Activated T-cell treated with anti-CD3 and anti-CD28 coated beads, Interleukin-2, amount 50 U/mL, for 24 hours (primary cell): ENCODE measurements around the gene GPRIN2.

Source experiments
- DNase-seq: peaks from one replicate; pipeline ENCODE4 v3.0.0-alpha.2; 2020
- H3K27ac Mint-ChIP-seq: 2 replicates; pipeline ENCODE4 v1.8.0; 2020; ENCODE audit warnings: mild to moderate bottlenecking, mixed read lengths
- H3K27me3 Mint-ChIP-seq: 2 replicates; pipeline ENCODE4 v1.8.0; 2020; ENCODE audit warnings: mixed read lengths
- H3K36me3 Mint-ChIP-seq: 2 replicates; pipeline ENCODE4 v1.8.0; 2020; ENCODE audit warnings: low read depth, mixed read lengths
- H3K4me1 Mint-ChIP-seq: 2 replicates; pipeline ENCODE4 v1.8.0; 2020; ENCODE audit warnings: low read depth, mixed read lengths
- H3K4me3 Mint-ChIP-seq: 2 replicates; pipeline ENCODE4 v1.8.0; 2020; ENCODE audit warnings: mild to moderate bottlenecking, moderate library complexity, mixed read lengths
- H3K9me3 Mint-ChIP-seq: 2 replicates; pipeline ENCODE4 v1.8.0; 2020; ENCODE audit warnings: mixed read lengths

The GPRIN2 gene

DNA sequence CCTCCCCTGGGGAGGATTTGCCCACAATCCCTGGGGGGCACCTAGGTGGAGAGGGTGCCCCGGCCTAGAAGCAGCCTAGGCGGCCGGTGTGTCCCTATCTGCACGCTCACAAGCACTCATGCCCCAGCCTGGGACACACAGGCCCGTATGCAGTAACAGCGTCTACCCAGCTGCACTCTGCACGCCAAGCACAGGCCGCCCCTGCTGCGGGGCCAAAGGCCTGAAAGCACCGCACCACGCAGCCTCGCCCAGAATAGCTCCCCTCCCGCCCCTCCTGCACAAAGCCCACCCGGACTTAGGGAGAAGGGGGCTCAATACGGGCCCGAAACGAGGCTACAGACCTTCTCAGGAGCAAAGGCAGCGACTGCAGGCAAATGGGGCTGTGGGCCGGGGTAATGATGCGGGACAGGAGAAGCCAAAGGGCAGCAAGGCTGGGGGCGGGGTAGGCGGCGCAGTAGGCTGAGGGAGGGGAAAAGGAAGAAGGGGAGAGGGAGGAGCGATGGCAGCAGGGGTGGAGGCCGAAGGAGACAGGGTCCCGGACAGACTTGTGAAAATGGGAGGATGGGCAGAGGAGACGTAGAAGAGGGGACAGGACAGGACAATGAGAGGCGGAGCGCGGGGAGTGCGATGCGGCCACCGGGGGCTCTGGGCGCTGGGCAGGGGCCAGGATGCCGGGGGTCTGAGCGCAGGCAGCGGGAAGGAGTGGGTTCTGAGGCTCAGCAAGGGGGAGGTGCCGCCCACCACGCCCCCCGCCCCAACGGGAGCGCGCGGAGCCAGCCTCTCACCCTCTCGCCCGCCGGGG, 544 bp downstream of the GPRIN2 start:
- H3K36me3 Mint-ChIP-seq, result no peaks in the 10 kb centered on the region
- no peak overlapping the region for H3K27ac Mint-ChIP-seq
- peaks cover 4% of the 10 kb centered on the region for H3K4me1 Mint-ChIP-seq
- no peaks in the 10 kb centered on the region for H3K9me3 Mint-ChIP-seq
- H3K4me3 Mint-ChIP-seq, result peak overlapping the region; percentile 8
- peak; percentile 32 for DNase-seq
- H3K27me3 Mint-ChIP-seq, result no peaks in the 10 kb centered on the region

DNA sequence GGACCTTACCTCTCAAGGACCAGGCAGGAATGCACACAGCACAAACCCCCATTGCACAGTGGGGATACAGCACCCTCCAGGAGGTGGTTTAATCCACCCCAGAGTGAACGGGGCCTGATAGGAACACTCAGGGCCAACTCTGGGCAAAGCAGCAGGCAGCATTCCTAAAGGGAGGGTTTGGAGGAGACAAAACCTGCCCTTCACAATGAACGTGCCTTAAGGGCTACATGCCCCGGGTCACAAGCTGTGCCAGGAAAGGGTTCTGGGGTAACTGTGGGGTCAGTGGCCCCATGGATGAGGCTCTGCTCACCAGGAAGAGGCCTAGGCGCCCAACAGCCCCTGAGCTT, 1.1 kb downstream of the GPRIN2 start:
- DNase-seq, result no peak
- Mint-ChIP-seq H3K4me1 (peaks cover 4% of the 10 kb centered on the region), H3K27ac (no peak overlapping the region), H3K9me3 (no peaks in the 10 kb centered on the region), H3K4me3 (no peak overlapping the region), H3K36me3 (no peaks in the 10 kb centered on the region), H3K27me3 (no peaks in the 10 kb centered on the region)

DNA sequence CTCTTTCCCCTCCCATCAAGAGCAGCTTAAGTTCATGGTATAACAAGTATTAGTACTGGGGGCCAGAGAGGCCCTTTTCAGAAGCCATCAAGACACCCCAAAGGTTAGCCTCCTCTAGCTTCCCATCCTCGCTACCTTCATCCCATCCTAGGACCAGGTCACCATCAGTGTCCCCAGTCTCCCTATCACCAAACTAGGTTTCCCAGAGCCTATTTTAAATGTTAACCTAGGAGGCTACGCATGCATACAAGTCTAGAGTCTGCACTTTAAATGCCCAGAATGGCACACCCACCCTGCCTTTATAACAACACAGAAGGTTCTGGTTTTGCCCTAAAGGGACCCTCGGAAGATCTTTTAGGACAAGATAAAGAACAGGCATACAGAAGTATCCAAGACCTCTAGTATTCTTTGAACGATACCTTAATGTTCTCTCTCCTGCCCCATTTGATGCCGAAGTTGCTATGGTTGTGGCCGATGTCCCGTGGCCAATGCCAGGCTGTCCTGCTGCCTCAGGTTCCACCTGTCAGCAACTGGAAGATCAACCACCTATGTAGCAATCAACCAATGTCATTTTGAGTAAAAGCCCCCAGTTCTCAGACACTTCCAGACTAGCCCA, 2.2 kb downstream of the GPRIN2 start:
- H3K36me3 Mint-ChIP-seq, result no peaks in the 10 kb centered on the region
- H3K9me3 Mint-ChIP-seq, result no peaks in the 10 kb centered on the region
- H3K27me3 Mint-ChIP-seq, result no peaks in the 10 kb centered on the region
- no peak overlapping the region for H3K4me3 Mint-ChIP-seq
- no peak overlapping the region for H3K27ac Mint-ChIP-seq
- H3K4me1 Mint-ChIP-seq, result peaks cover 4% of the 10 kb centered on the region
- no peak for DNase-seq

DNA sequence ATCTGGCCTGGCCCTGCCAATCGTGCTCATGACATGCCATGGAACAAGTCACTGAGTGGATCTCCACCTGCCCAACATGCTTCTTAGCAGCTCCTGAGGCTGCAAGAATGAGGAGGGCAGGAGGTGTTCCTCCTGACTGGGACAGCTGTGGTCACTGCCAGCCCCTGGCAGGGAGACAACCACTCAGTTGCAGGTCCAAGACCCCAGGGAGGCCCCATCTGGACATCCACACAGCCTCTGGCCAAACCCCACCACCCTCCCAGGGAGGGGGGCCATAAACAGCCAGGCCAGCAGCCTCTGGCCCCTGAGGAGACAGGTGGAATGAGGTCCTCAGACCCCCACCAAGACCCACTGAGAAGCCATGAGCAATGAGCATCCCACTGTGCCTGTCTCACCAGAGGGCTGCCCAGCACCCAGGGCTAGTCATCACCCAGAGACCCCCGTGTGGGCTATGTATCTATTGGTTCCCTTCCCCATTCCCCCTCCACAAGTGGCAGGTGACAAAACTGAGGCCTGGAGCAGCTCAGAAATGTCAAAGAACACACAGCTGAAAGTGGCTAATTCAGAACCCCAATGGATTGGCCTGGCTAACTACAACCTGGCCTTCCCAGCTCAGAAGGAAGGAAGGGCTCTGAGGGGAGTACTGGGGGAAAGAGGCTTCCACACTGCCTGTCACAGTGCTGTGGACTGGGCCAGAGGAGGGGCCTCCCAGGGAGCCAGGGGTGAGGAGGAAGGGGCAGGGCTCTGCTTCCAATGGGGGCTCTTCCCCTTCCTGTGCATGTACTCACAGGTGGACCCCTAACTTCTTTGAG, 3.0 kb downstream of the GPRIN2 start:
- H3K27ac Mint-ChIP-seq, result no peak overlapping the region
- DNase-seq, result peak; percentile 28
- no peaks in the 10 kb centered on the region for H3K27me3 Mint-ChIP-seq
- no peaks in the 10 kb centered on the region for H3K9me3 Mint-ChIP-seq
- no peak overlapping the region for H3K4me3 Mint-ChIP-seq
- H3K36me3 Mint-ChIP-seq, result no peaks in the 10 kb centered on the region
- H3K4me1 Mint-ChIP-seq, result peaks cover 4% of the 10 kb centered on the region

DNA sequence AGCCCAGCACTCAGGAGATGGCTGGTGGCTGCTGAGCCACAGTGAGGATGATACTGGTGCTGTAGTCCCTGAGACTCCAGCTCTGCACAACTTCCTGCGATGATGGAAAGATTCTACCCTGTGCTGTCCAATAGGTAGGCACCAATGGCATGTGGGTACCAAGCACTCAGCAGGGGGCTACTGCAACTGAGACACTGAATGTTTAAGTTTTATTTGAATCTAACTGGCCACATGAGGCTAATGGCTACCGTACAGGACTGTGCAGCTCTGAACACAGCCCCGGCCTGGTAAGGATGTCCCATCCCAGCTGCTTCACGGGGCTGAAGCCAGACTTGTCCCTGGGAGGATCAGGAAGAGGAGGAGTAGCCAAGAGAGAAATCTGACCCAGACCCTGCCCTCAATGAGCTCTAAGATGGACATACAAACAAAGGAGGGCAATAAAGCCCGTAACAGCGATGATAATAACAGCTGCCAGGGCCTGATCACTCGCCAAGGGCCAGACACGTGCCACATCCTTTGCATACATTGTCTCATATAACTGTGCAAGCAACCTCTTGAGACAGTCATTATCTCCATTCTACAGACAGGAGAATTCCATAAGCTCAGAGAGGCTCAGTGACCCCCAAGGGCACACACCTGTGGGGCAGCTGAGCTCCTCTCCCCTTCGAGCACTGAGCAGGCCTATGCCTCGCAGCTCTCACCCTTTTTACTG, 3.8 kb downstream of the GPRIN2 start:
- DNase-seq, result no peak
- Mint-ChIP-seq H3K27ac (no peak overlapping the region), H3K9me3 (no peaks in the 10 kb centered on the region), H3K27me3 (no peaks in the 10 kb centered on the region), H3K4me3 (no peak overlapping the region), H3K36me3 (no peaks in the 10 kb centered on the region), H3K4me1 (peaks cover 4% of the 10 kb centered on the region)

DNA sequence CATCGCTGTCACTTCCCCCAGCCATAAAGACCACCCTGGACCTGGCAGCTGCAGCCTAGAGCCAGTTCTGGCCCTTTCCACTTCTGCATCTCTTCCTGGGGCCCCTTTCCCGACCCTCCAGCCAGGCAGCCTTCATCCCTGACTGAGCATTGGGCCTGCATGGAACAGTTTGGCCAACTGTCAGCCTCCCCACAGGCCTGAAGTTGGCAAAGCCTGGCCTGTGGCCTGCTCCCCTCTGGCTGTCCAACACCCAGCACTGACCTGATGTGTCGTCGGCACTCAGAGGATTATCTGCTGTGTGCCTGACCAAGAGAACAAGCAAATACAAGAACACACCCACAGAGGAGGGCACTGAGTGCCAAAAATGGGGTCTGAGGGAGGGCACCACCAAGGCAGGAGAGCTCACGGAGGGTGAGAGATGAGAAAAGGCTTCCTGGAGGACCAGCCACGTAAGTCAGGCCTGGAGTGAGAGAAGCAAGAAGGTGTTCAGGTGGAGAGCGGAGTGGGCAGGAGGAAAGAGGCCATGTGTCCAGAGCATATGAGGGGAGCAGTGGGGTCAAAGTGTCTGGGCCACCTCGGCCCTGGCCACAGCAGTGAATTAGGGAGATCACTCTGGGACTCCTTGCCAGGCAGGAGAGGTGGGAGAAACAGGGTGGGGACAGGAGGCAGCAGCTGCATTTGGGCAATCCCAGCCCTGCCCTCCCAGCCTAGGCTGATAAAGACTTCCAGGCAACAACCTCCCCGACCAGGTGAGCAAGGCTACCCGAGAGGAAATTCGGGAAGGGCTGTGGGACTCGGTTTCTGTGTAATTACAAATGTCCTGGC, 4.5 kb downstream of the GPRIN2 start:
- Mint-ChIP-seq H3K4me1 (peaks cover 2% of the 10 kb centered on the region), H3K4me3 (no peak overlapping the region), H3K36me3 (no peaks in the 10 kb centered on the region), H3K27me3 (no peaks in the 10 kb centered on the region), H3K27ac (no peak overlapping the region), H3K9me3 (no peaks in the 10 kb centered on the region)
- DNase-seq, result peak; percentile 31

DNA sequence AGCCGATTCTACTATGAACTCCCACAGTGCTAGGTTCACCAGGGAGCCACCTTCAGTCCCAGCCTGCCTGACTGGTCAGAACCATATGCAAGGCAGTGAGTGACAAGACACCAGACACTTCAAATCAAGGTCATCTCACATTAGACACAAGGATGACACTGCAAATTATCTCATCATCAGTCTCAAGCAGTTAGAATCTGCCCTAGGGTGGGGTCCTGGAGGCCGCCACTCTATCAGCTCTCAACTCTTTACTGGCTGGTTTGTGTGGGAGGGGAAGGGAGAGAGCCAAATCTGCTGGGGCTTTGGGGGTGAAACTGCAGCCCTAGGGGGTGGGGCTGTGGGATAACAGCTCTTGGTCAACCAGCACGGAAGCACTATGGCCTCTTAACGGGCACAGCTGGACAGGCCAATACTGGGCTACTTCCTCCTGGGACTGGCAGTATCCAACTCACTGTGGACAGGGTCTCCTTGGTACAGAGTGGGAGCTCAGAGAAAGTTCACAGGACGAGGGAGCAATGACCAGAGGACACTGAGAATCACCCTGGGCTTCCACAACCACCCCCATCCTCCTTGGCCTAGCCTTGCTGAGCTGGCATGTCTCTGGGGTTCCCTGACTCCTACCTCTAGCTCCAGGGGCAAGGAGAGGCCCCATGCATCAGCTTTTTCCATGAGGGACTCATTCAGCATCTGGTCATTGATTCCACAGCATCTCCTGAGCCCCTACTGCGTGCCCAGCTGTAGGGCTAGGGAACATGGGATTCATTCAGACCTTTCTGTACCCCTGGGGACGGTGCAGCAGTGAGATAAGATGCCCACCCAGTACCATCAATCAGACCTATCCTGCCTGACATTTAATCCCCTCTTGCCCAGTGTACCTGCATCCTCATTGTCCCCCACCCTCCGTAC, 5.4 kb downstream of the GPRIN2 start:
- Mint-ChIP-seq H3K27ac (no peak overlapping the region), H3K36me3 (no peaks in the 10 kb centered on the region), H3K4me1 (peaks cover under 1% of the 10 kb centered on the region), H3K27me3 (no peaks in the 10 kb centered on the region), H3K9me3 (no peaks in the 10 kb centered on the region), H3K4me3 (no peak overlapping the region)
- DNase-seq, result no peak

DNA sequence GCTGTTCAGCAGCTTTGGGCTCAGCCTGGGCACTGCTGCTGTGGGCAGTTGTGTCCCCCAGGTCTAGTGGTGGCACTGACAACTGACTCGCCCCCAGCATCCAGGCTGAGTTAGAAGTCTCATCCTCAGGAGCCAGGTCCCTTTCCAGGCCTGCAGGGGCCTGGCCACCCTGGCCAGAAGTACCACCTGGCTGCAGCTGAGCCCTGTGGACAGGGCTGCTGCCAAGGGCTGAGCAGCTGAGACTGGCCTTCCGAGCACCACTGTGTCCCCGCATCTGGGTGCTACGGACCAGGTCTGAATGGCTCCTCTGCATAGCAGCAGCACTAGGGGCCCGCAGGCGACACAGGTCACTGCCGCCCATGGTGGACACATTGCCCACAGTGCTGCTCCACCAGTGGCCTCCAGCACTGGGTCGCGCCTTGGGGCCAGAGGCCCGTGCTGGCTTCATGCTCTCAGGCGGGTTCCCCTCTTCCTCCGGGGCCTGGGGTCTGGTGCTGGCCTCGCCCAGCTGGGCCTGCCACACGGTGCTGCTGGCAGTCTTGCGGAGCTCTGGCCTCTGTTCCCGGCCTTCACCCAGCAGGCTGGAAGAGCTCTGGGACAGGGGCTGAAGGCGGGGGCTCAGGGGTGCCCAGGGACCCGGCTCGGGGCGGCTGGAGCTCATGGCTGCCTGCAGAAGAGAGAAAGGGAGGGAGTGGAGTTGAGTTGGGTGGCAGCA, 6.2 kb downstream of the GPRIN2 start:
- no peaks in the 10 kb centered on the region for H3K27me3 Mint-ChIP-seq
- no peak overlapping the region for H3K27ac Mint-ChIP-seq
- no peaks in the 10 kb centered on the region for H3K4me1 Mint-ChIP-seq
- no peaks in the 10 kb centered on the region for H3K9me3 Mint-ChIP-seq
- DNase-seq, result no peak
- H3K4me3 Mint-ChIP-seq, result no peak overlapping the region
- no peaks in the 10 kb centered on the region for H3K36me3 Mint-ChIP-seq

DNA sequence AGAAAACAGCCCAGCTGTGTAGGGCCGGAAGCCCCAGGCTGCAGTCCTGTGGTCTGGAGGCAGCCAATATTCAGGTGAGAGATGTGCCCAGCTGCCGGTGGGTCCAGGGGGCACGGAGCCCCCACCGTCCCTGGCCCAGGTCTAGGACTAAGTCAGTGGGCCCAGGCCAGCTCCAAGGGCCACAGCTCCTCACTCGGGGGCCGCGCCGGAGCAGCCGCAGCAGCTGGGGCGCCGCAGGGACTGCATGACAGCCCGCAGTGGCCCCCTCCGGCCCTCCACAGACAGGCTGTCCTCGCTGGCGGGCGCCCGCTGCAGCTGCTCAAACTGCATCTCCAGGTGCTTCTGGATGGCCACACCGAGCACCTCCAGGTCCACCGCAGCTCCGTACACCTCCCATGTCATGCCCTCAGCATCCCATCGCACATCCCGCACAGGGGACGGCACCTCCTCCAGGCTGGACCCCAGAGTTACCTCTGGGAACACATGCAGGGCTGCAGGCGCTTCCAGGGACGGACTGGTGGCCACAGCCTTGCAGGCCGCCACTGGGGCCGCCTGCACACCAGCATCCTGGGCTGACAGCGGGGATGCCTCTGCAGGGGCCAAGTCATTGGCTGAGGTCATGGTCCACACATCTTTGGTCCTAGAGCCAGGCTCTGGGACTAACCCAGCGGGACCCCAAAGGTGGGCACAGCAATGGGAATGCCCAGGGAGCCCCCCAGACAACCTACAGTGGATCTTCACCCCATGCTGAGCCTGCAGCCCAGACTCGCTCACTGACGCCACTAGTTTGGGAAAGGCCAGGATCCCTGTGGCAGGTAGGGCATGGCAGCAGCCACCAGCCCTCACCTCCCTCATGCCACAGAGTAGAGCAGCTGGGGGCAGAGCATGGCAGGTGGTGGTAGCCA, 7.0 kb downstream of the GPRIN2 start:
- DNase-seq, result no peak
- H3K4me3 Mint-ChIP-seq, result no peak overlapping the region
- no peaks in the 10 kb centered on the region for H3K9me3 Mint-ChIP-seq
- peaks cover 2% of the 10 kb centered on the region for H3K27me3 Mint-ChIP-seq
- H3K36me3 Mint-ChIP-seq, result no peaks in the 10 kb centered on the region
- no peak overlapping the region for H3K27ac Mint-ChIP-seq
- H3K4me1 Mint-ChIP-seq, result no peaks in the 10 kb centered on the region

DNA sequence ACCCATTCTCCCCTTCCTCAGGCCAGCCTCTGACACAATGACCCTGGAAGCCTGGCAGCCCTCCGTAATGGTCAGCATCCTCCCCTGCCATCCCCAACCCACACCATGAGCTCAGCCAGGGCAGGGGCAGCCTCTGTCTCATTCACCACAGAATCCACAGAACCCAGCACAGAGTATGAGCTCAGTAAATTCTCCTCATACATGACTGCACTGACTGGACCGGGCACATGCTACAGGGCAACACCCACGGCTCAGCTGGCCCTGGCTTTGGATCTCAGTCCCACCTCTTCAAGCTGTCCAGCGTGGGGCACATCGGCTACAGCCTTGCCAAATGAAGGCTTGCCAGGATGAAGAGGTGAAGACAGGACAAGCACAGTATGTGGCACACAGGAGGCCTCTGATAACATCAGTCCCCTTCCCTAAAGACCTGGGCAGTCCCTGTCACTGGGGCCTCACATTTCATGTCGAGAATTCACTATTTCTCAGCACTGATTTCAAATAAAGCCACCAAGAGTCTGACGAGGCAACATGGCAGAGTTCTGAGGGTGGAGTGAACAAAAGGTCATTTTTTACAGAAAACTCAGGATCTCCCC, 7.9 kb downstream of the GPRIN2 start:
- Mint-ChIP-seq H3K4me3 (no peak overlapping the region), H3K9me3 (no peaks in the 10 kb centered on the region), H3K4me1 (no peaks in the 10 kb centered on the region), H3K36me3 (no peaks in the 10 kb centered on the region), H3K27ac (no peak overlapping the region), H3K27me3 (peaks cover 6% of the 10 kb centered on the region)
- DNase-seq, result no peak

DNA sequence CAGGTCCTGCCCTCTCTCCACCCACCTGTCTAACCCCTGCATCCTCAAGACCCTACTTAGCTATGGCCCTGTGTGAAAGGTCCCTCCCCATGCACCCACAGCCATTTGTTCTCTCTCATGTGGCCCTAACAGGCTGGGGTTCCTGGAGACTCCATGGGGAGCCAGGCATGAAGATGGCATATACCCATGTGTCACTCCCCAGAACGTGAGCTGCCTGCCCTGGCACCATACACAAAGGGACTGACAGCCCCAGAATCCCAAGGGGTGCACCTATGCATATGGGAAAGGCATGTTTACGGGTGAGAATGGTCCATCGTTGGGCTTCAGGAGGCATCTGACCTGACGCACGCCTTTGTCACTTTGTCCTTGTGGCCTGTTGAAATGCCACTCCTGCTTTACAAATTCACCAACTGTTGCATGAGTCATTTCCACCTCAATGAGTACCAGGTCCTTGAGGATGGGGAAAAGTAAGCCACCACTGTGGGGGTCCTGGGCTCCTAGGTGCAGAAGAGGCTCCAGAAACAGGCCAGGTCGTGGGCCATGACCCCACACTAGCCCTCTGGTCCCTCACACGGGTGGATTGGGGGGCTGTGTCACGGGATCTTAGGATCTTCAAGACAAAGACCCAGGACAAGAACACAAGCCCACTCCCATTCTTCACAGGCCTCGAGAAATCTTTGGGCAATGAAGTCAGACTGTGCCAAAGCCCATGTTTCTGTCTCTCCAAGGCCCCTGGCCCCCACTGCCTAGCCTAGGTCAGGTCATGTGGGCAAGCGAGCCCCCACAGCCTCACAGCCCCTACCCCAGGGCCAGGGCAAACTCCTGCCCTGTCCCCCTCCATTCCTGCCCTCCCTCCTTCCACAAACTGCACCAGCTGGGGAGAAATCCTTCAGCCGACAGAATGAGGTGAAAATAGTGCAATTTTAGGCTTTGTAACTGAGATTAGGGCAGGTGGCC, 8.6 kb downstream of the GPRIN2 start:
- Mint-ChIP-seq H3K4me1 (no peaks in the 10 kb centered on the region), H3K27me3 (peaks cover 14% of the 10 kb centered on the region), H3K4me3 (no peak overlapping the region), H3K9me3 (no peaks in the 10 kb centered on the region), H3K27ac (no peak overlapping the region), H3K36me3 (no peaks in the 10 kb centered on the region)
- no peak for DNase-seq
